SU-DHL-6 (cell line): ENCODE measurements around the gene DAAM1.

Source experiments
- CTCF ChIP-seq: fragments of 200-600 bp; sonication (generic); IDR thresholded peaks from one replicate; pipeline ENCODE4 v1.5.1; 2017; ENCODE audit warnings: antibody characterized with exemption, mild to moderate bottlenecking, low read length, moderate library complexity; ENCODE audit not compliant: insufficient read depth, poor library complexity, severe bottlenecking
- EZH2phosphoT487 ChIP-seq: fragments of 200-600 bp; sonication (generic), shearing (Covaris generic); conservative IDR thresholded peaks from 2 replicates; pipeline ENCODE4 v1.6.1; 2018; ENCODE audit warnings: mild to moderate bottlenecking, antibody characterized with exemption, low read length, moderate library complexity, mixed read lengths

GRCh38 chr14:59317346-59317745 lies 128.9 kb downstream of the DAAM1 start:
- no peak for TF ChIP-seq CTCF
- TF ChIP-seq EZH2phosphoT487 = no peak
